Right renal pelvis (tissue), 4 donors: ENCODE results near the gene RHOH. TPM values are rescaled to one million over a fixed set of nuclear protein-coding genes. Genes with fewer than 3 reads are reported as not detected.
"Not testable (repeated sequence)": the region's sequence is repeated elsewhere in the genome, so short reads cannot be mapped to it uniquely, and the experiment has no call there.

Source experiments
- DNase-seq, 4 donors: peaks; one replicate each; pipeline ENCODE4 v3.0.0-alpha.2; 2013; ENCODE audit warnings: low read depth in 4 of 4, low spot score in 3 of 4, missing footprints in 1 of 4
- polyA plus RNA-seq, 4 donors: library from polyadenylated mRNA; unstranded; fragments of 120-200 nt; gene quantifications; one replicate each; pipeline ENCODE4 v1.2.1, GENCODE V29; 2013; ENCODE audit not compliant: insufficient read length in 4 of 4

Gene RHOH
- polyA plus RNA-seq, 4 donors = 0.28 to 0.86 (median 0.55) TPM

GRCh38 chr4:40285692-40286091 lies 88.9 kb downstream of the RHOH start:
- DNase-seq = no peak

GRCh38 chr4:40288566-40288965 lies 91.7 kb downstream of the RHOH start:
- no peak for DNase-seq

- no peak for DNase-seq
Measured at GRCh38 chr4:40289366-40290188, 92.7 kb downstream of the RHOH start.

GRCh38 chr4:40290611-40291186 lies 93.9 kb downstream of the RHOH start:
- DNase-seq = not testable (repeated sequence)

- no peak for DNase-seq
Measured at GRCh38 chr4:40292313-40292759, 95.5 kb downstream of the RHOH start.

DNA sequence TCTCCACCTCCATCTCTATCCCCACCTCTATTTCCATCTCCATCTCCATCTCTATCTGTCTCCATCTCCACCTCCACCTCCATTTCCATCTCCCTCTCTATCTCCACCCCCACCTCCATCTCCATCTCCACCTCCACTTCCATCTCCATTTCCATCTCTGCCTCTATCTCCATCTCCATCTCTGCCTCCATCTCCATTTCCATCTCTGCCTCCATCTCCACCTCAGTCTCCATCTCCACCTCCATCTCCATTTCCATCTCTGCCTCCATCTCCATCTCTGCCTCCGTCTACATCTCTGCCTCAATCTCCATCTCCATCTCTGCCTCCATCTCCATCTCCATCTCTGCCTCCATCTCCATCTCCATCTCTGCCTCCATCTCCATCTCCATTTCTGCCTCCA lies 97.5 kb downstream of the RHOH start:
- no peak for DNase-seq

- not testable (repeated sequence) for DNase-seq
Measured at GRCh38 chr4:40295030-40295429, 98.2 kb downstream of the RHOH start.

DNA sequence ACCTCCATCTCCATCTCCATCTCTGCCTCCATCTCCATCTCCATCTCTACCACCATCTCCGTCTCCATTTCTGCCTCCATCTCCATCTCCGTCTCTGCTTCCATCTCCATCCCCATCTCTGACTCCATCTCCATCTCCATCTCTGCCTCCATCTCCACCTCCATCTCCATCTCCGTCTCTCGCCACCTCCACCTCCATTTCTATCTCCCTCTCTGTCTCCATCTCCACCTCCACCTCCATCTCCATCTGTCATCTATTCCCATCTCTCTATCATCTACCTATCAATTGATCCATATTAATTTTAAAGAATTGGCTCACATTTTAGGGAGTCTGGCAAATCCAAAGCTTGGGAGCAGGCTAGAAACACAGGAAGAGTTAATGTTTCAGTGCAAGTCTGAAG lies 98.7 kb downstream of the RHOH start:
- no peak for DNase-seq

Other genes with a start within 250 kb of the RHOH start
- 10 to 100 TPM; 62.5 to 74.2 (median 70.6) TPM for gene PDS5A, start 219.1 kb upstream of the RHOH start, polyA plus RNA-seq
- 10 to 100 TPM; 20.7 to 25.1 (median 23.6) TPM for gene N4BP2, start 140.2 kb upstream of the RHOH start, polyA plus RNA-seq
- 1 to 10 TPM in 1 of 4 donors, under 1 TPM in 3; 0.80 to 1.2 (median 0.91) TPM for gene CHRNA9, start 138.3 kb downstream of the RHOH start, polyA plus RNA-seq